Stimulated activated CD8-positive, alpha-beta memory T cell treated with anti-CD3 and anti-CD28 coated beads, Interleukin-12 subunit alpha, Interleukin-12 subunit beta, amount 100 ng/mL, for 24 hours (primary cell): ENCODE results near the gene SPATA13.

Experiments
- DNase-seq: peaks from one replicate; pipeline ENCODE4 v3.0.0-alpha.2; 2020; ENCODE audit errors: extremely low read depth

The SPATA13 gene

DNA sequence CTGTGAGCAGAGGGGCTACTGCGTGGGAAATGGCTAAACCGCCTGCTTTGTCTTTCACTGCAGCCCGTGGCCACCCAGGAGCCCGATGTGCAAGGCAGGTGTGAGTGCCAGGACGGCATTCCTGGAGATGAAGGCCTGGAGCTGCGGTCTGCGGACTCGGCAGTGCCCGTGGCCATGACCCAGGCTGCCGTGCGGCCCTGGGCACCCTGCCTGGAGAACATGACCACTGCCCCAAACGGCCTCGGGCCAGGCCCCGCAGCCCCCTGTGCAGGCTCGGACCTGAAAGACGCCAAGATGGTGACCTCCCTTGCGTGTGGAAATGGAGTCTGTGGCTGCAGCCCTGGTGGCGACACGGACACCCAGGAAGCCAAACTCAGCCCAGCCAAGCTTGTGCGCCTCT lies 62.2 kb downstream of the SPATA13 start:
- no peak for DNase-seq

DNA sequence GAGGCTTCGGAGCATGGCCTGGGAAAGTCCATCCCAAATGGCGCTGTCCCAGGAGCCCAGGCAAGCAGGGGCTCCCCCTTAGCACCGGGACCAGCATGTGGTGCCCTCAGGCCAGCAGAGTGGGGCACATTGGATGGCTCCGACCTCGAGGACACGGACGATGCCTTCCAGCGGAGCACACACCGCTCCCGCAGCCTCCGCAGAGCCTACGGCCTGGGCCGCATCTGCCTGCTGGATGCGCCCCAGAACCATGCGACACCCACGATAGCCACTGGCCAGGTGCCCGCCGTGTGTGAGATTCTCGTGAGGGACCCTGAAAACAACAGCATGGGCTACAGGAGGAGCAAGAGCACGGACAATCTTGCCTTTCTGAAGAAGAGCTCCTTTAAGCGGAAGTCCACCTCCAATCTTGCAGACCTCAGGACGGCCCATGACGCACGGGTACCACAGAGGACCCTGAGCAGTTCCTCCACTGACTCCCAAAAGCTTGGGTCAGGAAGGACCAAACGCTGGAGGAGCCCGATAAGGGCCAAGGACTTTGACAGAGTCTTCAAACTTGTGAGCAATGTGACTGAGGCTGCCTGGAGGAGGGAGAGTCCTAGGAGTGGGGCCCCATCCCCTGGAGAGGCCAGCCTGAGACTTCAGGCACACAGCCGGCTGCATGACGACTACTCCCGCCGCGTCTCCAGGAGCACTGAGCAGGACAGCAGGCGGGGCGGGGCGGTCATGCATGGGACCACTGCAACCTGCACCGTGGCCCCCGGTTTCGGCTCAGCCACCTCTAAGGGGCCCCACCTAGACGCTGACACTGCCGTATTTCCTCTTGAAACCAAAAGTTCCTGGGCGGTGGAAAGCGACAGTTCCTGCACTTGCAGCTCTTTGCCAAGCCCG lies 63.1 kb downstream of the SPATA13 start:
- no peak for DNase-seq

DNA sequence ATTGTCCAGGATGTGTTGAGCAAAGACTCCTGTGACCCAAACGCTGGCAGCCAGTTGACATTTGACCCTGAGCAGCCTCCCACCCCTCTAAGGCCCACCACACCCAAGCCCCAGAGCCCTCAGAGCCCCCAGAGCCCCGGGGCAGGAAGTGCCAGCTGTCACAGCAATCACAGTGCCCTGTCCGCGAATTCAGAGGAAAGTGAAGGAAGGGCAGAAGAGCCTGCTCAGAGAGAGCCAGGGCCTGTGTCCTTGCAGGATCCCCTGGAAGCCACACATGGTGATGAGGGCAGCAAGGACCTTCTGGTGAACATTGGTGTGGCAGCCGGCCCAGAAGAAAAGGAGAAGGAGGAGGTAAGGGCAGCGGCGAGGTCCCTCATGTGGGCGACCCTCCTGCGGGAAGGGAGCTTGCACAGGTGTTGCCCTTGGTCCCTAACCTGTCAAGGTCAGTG lies 63.7 kb downstream of the SPATA13 start:
- no peak for DNase-seq

DNA sequence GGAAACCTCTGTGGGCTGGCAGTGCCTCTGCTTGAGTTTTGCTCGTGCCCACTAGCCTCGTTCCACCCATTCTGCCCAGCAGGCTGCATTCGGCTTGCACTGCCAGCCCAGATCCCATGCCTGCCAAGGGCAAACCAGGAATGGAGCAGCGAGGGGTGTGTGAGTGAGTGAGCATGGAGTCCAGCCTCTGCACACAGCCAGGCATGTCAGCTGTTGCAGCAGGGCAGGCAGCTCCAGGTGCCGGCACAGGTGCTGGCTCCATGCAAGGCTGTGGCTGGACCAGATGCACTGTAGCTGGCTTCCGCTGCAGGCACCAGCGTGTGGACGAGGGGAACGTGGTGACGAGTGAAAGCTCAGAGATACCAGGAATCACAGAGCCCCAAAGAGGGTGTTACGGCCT lies 64.5 kb downstream of the SPATA13 start:
- DNase-seq = no peak

DNA sequence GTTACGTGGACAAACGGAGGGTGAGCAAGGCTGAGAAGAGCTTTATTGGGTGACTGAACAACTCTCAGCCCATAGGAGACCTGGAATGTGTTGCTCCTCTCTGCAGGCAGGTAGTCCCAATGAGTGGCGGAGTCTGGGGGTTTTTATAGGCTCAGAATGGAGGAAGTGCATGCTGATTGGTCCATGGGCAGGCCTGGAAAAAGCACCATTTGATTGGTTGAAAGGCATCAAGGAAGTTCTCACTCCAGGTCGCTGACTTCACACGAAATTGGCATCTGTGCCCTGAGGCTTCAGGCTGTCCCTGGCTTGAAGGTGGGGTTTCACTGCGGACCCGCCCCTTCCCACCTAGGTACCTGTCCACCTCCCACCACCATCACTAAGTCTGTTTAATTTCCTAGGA lies 65.4 kb downstream of the SPATA13 start:
- DNase-seq = no peak

DNA sequence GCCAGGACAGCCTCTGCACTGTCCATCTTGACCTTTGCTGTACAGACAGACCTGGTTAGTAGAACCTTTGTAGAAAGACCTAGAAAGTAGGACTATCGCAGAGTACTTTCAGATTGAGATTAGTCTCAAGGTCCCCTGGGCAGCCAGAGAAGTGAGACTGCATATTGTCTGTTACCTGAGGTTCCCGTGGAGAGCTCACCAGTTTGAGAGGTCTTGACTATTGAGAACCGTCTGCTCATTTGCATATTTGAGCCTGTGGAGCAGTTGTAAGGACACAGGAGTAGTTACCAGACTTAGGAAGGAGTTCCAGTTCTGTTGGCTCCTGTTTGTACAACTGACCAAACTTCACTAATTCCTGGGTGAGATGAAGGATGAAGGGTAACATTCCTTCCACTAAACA lies 66.2 kb downstream of the SPATA13 start:
- DNase-seq = no peak

DNA sequence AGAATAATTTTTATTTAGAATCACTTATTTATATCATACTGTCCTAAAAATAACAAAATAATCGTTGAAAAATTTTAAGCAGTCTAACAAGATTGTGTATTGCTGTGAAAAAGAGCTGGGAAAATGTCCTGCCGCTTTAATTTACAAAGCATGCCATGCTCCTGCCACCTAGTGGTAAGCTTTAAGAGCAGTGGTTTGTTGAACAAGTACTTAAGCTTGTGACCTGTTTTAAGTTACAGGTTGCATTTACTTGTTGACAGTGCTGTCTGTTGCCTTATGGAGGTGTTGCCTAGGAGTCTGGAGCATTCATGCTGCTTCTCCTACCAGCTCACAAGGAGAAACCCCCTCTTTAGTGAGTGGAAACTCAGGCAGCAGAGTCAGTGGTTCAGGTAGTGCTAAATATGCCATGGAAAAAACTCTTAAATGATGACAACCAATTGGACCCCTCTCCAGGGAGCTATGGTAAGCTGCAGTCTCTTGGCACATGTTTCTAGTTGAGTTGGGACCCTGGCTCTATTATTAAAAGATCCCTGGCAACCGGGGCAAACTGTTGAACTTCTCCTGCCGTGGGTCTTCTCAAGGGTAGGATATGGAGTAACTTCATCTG lies 68.4 kb downstream of the SPATA13 start:
- no peak for DNase-seq

DNA sequence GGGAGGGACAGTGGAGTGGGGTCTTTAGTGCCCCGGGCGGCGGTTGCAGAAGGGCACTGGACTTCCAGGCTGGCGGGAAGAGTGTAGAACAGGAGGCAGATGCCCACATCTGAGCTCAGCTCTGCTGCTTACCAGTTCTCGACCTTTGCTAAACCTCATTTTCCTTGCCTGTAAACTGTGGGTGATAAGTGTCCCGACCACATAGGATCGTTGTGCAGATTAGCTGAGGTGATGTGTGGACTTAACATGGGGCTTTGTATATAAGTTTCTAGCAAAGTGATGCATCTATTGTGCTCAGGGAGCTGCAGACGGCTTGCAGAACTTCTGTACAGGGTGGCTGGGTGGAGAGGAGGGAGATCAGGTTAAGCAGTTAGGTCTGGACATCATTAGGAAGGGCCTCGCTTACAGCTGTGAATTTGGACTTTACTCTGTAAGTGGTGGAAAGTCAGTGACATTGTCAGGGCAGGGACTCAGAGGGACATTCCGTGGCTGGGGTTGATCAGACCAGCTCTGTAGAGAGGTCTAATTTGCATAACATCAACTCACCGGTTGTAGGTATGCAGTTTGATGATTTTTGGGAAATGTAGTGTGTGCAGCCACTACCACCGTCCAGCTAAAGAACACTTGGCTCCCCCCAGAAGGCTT lies 70.0 kb downstream of the SPATA13 start:
- DNase-seq = no peak

DNA sequence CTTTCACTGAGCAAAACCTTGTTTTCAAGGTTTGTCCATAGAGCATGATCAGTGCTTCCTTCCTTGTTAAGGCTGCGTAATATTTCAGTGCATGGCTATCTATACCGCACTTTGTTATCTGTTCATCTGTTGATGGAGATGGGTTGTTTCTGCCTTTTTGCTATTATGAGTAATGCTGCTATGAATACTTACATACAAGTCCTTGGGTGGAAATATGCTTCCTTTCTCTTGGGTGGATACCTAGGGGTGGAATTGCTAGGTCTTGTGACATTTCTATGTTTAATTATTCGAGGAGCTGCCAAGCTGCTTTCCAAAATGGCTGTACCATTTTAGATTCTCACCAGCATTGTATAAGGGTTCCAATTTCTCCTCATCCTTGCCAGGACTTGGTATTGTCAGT lies 70.9 kb downstream of the SPATA13 start:
- DNase-seq = no peak

DNA sequence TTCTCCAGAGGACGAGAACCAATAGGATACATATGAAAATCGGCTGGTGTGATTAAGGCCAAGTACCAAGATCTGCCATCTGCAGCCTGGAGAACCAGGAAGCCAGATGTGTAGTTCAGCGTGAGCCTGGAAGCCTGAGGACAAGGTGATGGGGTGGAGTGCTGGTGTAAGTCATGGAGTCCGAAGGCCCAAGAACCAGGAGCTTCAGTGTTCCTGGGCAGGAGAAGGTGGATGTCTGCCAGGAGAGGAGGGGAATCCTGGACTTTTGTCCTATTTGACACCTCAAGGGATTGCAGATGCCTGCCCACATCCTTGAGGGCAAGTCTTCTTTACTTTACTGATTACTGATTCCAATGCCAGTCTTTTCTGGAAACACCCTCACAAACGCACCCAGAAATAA lies 71.5 kb downstream of the SPATA13 start:
- DNase-seq = no peak

DNA sequence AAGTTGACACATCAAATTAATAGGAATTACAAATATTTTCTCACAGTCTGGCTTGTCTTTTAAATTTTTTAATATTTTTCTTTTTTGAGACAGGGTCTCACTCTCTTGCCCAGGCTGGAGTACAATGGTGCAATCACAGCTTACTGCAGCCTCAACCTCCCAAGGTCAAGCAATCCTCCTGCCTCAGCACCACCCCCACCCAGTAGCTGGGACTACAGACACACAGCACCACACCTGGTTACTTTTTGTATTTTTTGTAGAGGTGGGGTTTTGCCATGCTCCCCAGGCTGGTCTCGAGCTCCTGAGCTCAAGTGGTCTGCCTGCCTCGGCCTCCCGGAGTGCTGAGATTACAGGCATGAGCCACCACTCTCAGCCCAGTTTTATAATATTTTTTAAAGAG lies 72.0 kb downstream of the SPATA13 start:
- DNase-seq = no peak

DNA sequence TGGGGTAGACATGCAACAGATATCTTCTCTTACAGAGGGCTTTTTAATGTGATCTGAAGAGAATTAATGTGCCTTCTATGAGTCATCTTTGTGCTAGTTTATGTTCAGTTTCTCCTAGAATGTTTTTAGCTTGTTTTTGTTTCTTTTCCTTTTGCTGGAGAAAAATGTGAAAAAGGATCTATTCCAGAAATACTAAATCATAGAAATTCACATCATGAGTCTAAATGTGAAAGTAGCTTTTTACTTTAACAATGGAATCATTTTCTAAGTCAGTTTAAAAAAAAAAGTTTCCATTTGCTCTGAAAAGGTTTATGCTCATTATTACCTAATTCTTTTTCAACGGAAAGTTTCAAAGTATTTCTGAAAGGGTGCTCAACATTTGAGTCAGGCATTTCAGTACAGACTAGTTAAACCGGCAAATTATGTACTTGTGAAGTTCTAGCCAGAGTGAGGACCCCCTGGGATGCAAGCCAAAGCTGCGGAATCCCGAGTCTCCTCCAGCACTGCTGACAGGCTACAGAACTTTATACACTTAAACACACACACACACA lies 72.9 kb downstream of the SPATA13 start:
- no peak for DNase-seq

DNA sequence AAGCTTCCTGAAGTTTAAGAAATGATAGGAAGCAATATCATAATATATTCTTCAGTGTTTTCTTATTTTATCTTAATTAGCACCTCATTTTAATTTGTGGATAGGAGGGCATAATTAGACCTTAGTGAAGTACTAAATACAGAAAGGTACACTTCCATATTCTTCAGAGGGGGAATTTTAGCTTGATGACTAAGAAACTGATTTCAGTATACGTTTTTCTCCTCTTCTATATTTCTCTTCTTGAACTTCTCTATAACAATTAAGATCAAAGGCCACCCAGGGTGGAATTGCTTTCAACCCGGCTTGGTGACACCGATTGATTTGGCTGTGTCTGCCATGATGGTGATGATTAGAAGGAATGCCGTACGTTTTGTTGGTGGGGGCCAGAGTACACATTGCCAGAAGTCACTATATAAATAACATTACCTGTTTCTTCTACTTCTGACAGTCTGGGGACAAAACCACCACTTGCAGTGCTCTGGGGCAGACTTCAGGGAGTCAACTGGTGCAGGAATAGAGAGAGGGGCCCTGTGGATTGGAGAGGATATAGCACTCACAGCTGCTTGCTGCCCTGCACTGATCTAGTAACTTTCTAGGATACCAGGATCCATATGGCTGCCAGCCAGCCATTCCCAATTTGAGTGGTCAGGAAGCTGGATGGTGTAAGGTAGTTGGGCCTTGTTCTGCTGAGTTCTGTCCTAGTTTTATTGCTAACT lies 73.8 kb downstream of the SPATA13 start:
- no peak for DNase-seq

DNA sequence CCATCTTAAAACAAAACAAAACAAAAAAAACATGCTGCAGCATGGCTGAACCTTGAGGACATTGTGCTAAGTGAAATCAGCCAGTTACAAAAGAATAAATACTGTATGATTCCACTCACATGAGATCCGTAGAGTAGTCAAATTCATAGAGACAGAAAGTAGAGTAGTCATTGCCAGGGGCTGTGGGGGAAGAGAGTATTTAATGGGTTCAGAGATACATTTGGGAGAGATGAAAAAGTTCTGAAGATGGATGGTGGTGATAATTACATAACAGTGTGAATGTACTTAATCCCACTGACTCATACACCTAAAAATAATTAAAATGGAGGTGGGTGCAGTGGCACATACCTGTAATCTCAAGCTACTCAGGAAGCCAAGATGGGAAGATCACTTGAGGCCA lies 76.8 kb downstream of the SPATA13 start:
- no peak for DNase-seq

DNA sequence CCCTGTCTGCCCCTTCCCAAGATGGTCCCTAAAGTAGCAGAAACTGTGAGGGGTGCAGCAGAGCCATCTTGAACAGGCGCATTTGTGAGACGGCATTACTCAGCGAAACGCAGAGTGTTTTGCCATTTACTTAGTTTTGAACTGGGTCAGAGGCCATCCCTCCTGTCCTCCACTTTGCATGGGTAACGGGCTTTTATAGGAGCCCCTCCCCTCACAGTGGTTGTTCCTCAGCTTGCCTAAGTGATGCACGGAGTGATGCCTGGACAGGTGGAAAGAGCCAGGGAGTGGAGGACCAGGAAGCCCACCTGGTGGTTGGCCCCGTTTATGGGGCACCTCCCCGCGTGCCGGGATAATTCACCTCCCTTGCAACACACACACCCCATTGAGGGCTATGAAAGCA lies 80.8 kb downstream of the SPATA13 start:
- no peak for DNase-seq

DNA sequence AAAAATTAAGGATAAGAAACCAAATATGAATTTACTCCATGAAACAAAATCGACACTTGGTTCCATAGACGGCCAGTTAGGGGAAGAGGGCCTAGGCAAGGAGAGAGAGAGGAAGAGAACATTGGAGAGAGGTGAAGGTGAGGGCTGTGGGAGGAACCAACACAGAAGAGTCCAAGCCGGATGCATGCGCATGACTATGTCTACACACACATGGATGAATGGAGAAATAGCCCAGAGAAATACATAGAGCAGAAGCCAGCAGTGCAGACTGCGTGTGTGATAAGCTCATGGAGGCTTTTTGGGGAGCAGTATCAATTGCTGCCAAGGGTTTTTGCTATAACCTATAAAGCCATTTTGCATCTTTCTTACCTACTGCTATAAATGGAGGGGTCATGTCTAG lies 81.6 kb downstream of the SPATA13 start:
- DNase-seq = no peak

DNA sequence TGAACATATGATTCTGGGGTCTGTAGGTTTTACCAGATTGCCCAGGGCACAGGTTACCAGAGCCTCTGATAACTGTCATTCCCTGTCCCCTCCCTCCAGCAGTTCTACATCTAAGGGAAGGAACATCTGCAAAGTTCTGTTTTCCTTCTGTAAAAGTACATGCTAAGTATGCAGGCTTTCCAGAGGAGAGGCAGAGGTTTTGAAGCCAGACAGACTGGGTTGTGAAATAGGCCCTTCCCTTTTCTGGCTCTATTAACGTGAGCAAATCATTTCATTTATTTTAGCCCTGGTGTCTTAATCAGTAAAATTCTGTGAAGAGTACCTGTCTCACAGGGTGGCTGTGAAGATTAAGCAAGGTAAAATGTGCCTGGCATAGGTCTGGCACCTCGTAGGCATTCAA lies 82.8 kb downstream of the SPATA13 start:
- DNase-seq = no peak

DNA sequence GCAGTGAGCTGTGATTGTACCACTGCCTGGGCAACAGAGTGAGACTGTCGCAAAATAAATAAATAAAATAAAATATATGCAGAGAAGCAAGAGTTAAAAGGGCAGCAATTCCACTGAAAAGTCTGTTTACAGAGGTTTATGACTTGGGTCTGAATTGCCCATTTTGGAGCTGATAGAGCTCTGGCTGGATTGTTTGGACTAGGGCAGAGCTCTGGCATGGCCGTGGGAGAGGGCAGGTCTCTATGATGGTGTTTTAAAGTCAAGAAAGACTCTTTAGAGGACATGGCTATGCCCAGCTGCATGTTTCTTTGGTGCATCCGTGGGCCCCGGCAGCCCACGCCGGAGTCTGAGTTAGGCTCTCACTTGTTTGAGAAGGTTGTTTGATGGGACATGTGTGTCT lies 84.3 kb downstream of the SPATA13 start:
- DNase-seq = no peak

DNA sequence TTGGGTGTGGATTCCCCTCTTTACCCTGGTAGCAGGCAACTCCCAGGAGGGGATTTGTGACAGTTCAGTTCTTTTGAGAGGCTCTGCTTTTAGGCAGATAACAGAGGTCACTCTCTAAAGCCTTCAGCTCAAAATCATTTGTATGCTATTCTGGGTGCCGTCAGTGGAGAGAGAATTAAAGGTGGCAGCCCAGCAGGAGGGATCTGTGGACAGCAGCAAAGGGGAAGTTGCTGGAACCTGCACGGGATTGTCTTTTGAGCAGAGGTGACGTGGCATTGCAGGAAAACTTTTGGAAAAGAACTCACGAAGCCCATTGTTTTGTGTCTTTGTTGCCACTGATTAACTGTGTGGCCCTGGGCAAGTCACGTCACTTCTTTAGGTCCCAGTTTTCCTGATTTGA lies 86.5 kb downstream of the SPATA13 start:
- DNase-seq = no peak

DNA sequence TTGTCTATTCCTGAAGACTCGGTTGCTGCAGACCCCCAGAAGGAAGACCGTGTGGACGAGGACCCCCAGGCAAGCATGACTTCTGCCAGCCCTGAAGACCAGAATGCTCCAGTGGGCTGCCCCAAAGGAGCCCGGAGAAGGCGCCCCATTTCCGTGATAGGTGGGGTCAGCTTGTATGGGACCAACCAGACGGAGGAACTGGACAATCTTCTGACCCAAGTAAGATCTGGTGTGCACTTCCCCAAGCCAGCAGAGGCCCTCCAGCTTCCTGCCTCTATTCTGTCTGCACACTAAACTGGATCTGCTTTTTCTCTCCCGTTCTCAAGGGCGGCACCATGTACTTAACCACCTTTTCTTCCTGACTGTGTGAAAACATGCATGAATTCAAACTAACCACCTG lies 89.1 kb downstream of the SPATA13 start:
- DNase-seq = no peak

DNA sequence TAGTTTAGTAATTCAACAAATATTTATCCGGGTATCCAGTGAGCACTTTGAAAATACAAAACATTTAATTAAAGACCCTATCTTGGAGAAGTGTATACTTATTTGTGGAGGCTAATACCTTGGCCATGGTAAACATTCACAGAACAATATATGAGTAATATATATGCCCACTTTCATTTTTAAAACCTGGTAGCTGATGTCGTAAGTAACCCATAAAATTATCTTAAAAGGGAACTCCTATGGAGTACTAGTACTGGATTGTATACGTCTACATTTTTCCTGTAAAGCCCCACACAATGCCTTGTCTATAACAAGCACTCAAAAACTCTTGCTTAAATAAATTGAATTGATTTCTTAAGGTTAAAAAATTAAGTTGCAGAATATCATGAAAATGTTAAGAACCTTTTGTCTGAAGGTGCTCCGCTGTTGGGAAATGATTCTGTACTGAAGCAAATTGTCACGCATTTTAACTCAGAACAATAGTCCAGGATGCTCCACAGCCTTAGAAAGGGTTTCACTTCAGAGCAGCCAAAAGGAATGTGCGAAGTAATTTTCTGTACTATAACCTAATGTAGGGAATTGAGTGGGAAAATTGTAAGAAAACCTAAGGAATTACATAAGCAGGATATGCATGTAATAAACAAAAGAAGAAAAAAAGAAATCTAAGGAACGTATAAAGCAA lies 90.0 kb downstream of the SPATA13 start:
- no peak for DNase-seq
